H1 (cell line): Measurements from ENCODE around the gene PPA2. TPM values are rescaled to one million over a fixed set of nuclear protein-coding genes. Genes with fewer than 3 reads are reported as not detected.

ENCODE experiments used
- CTCF ChIA-PET: fragments of 300-600 bp; sonication (Branson Sonifier 250); formaldehyde crosslinking; loops from one replicate; lab custom pipeline; 2021; ENCODE audit not compliant: partially characterized antibody; lab: Charles Lee
- POLR2A ChIA-PET: fragments of 300-600 bp; sonication (Branson Sonifier 250); formaldehyde crosslinking; loops from one replicate; lab custom pipeline; 2021; ENCODE audit warnings: inconsistent platforms; ENCODE audit not compliant: partially characterized antibody; lab: Charles Lee
- DNase-seq, 2 experiments: peaks; one replicate each; pipeline versions ENCODE4 v3.0.0 to v3.0.0-alpha.2; 2010 to 2022; ENCODE audit warnings: low spot score in 2 of 2, low read depth in 1 of 2, mixed read lengths in 1 of 2
- FAIRE-seq: peaks from 2 replicates; lab custom pipeline; 2011; peaks lifted over from hg19 to GRCh38; lab: Jason Lieb, UNC
- H2AFZ ChIP-seq: 2 replicates; pipeline ENCODE4 v1.8.1; 2012; ENCODE audit warnings: low read length, inconsistent platforms
- H2AK5ac ChIP-seq: 2 replicates; pipeline ENCODE4 v1.6.1; 2013; ENCODE audit warnings: low read depth, low read length
- H2BK120ac ChIP-seq: replicated peaks from 2 replicates; pipeline ENCODE3; 2013; ENCODE audit warnings: low read depth, low read length, inconsistent platforms
- H2BK12ac ChIP-seq: 2 replicates; pipeline ENCODE4 v1.6.1; 2013; ENCODE audit warnings: low read depth, low read length
- H2BK15ac ChIP-seq: 2 replicates; pipeline ENCODE4 v1.6.1; 2013; ENCODE audit warnings: low read length
- H2BK20ac ChIP-seq: 2 replicates; pipeline ENCODE4 v1.6.1; 2013; ENCODE audit warnings: low read length
- H2BK5ac ChIP-seq: 2 replicates; pipeline ENCODE4 v1.6.1; 2013; ENCODE audit warnings: low read depth, low read length
- H3K14ac ChIP-seq: 2 replicates; pipeline ENCODE4 v1.6.1; 2013; ENCODE audit warnings: inconsistent platforms; ENCODE audit not compliant: insufficient read length
- H3K18ac ChIP-seq: 2 replicates; pipeline ENCODE4 v1.6.1; 2013; ENCODE audit warnings: low read length; ENCODE audit errors: extremely low read depth
- H3K23ac ChIP-seq: 2 replicates; pipeline ENCODE4 v1.6.1; 2013; ENCODE audit warnings: inconsistent platforms; ENCODE audit not compliant: insufficient read length
- H3K23me2 ChIP-seq: 2 replicates; pipeline ENCODE4 v1.6.1; 2013; ENCODE audit warnings: low read depth, low read length
- H3K27ac ChIP-seq: 2 replicates; pipeline ENCODE4 v1.6.1; 2011; ENCODE audit warnings: low read depth, low read length, inconsistent platforms
- H3K27me3 ChIP-seq, 4 experiments: replicated peaks in 1 of 4; 1 replicate in 1 of 4; 2 replicates in 3 of 4; pipeline versions ENCODE4 v1.6.1 to v1.8.1; 2011 to 2013; ENCODE audit warnings: low read length in 3 of 4, mild to moderate bottlenecking in 3 of 4, inconsistent platforms in 2 of 4, mixed read lengths in 2 of 4, moderate library complexity in 1 of 4; ENCODE audit not compliant: control insufficient read depth in 3 of 4, insufficient read depth in 3 of 4; ENCODE audit errors: extremely low read depth in 1 of 4
- H3K36me3 ChIP-seq, 4 experiments: 2 replicates each; pipeline versions ENCODE4 v1.6.1 to v1.8.1; 2011 to 2013; ENCODE audit warnings: mild to moderate bottlenecking in 4 of 4, low read length in 3 of 4, moderate library complexity in 2 of 4, control low read depth in 1 of 4, inconsistent platforms in 1 of 4; ENCODE audit not compliant: insufficient read depth in 4 of 4, control insufficient read depth in 2 of 4
- H3K4ac ChIP-seq: replicated peaks from 2 replicates; pipeline ENCODE3; 2013; ENCODE audit warnings: low read length, low read depth, mixed read lengths, inconsistent platforms; ENCODE audit not compliant: insufficient read length
- H3K4me1 ChIP-seq, 4 experiments: replicated peaks in 1 of 4; 1 replicate in 1 of 4; 2 replicates in 3 of 4; pipeline versions ENCODE4 v1.6.1 to v1.8.1; 2011 to 2013; ENCODE audit warnings: low read length in 3 of 4, inconsistent platforms in 2 of 4, mixed read lengths in 1 of 4; ENCODE audit not compliant: insufficient read depth in 4 of 4, control insufficient read depth in 3 of 4
- H3K4me2 ChIP-seq, 2 experiments: 2 replicates each; pipeline versions ENCODE4 v1.6.1 to v1.8.1; 2011 to 2013; ENCODE audit warnings: low read depth in 2 of 2, low read length in 2 of 2, control low read depth in 1 of 2, inconsistent platforms in 1 of 2, mild to moderate bottlenecking in 1 of 2; ENCODE audit not compliant: insufficient read depth in 1 of 2
- H3K4me3 ChIP-seq, 4 experiments: fragments of 200-600, 300-600 bp in 1 of 4; sonication (generic), shearing (Covaris generic), sonication (Bioruptor Twin) in 1 of 4; 2 replicates each; pipeline versions ENCODE4 v1.5.1 to v1.8.1; 2011 to 2016; ENCODE audit warnings: low read length in 4 of 4, low read depth in 3 of 4, control low read depth in 2 of 4, inconsistent platforms in 2 of 4, mild to moderate bottlenecking in 2 of 4, mixed read lengths in 1 of 4, moderate library complexity in 1 of 4; ENCODE audit not compliant: insufficient read depth in 2 of 4; ENCODE audit errors: extremely low read depth in 1 of 4
- H3K56ac ChIP-seq: replicated peaks from 2 replicates; pipeline ENCODE3; 2013; ENCODE audit warnings: low read depth, mild to moderate bottlenecking, mixed read lengths, low read length, inconsistent platforms; ENCODE audit not compliant: insufficient read length
- H3K79me1 ChIP-seq: 2 replicates; pipeline ENCODE4 v1.6.1; 2013; ENCODE audit warnings: low read depth, low read length, control low read depth
- H3K79me2 ChIP-seq, 2 experiments: 2 replicates each; pipeline versions ENCODE4 v1.6.1 to v1.8.1; 2012 to 2013; ENCODE audit warnings: low read length in 2 of 2, mild to moderate bottlenecking in 2 of 2, inconsistent platforms in 1 of 2; ENCODE audit not compliant: insufficient read depth in 2 of 2, control insufficient read depth in 1 of 2
- H3K9ac ChIP-seq, 4 experiments: replicated peaks in 1 of 4; 1 replicate in 1 of 4; 2 replicates in 3 of 4; pipeline versions ENCODE4 v1.6.1 to v1.8.1; 2011 to 2013; ENCODE audit warnings: low read depth in 3 of 4, low read length in 3 of 4, control low read depth in 2 of 4, mild to moderate bottlenecking in 2 of 4, moderate library complexity in 2 of 4, inconsistent platforms in 1 of 4; ENCODE audit errors: extremely low read depth in 1 of 4
- H3K9me3 ChIP-seq, 2 experiments: 2 replicates each; pipeline versions ENCODE4 v1.6.1 to v1.8.1; 2012 to 2013; ENCODE audit warnings: mild to moderate bottlenecking in 2 of 2, moderate library complexity in 2 of 2, control low read depth in 1 of 2, inconsistent platforms in 1 of 2, low read depth in 1 of 2, low read length in 1 of 2, mixed read lengths in 1 of 2; ENCODE audit not compliant: insufficient read depth in 2 of 2
- H4K20me1 ChIP-seq, 2 experiments: replicated peaks in 1 of 2; 2 replicates each; pipeline versions ENCODE3 to v1.8.1; 2011 to 2013; ENCODE audit warnings: inconsistent platforms in 2 of 2, low read length in 2 of 2, mild to moderate bottlenecking in 1 of 2; ENCODE audit not compliant: insufficient read depth in 2 of 2, control insufficient read depth in 1 of 2
- H4K5ac ChIP-seq: 2 replicates; pipeline ENCODE4 v1.6.1; 2013; ENCODE audit warnings: low read length, low read depth, mixed read lengths, inconsistent platforms; ENCODE audit not compliant: insufficient read length
- H4K8ac ChIP-seq: 2 replicates; pipeline ENCODE4 v1.8.0; 2013; ENCODE audit warnings: mild to moderate bottlenecking, moderate library complexity, low read length, inconsistent platforms; ENCODE audit not compliant: insufficient read depth; ENCODE audit errors: extremely low read depth
- H4K91ac ChIP-seq: replicated peaks from 2 replicates; pipeline ENCODE3; 2013; ENCODE audit warnings: low read length, mixed read lengths, inconsistent platforms; ENCODE audit not compliant: insufficient read length
- ATF3 ChIP-seq: IDR thresholded peaks from 2 replicates; pipeline ENCODE4 v1.6.1; 2011; ENCODE audit warnings: low read depth, mild to moderate bottlenecking, low read length; ENCODE audit not compliant: insufficient read depth
- CBX8 ChIP-seq: fragments of 300-800, 300-1000 bp; sonication (generic); IDR thresholded peaks from 2 replicates; pipeline ENCODE4 v1.7.1; 2016; ENCODE audit warnings: low read depth, low read length, borderline replicate concordance
- CHD2 ChIP-seq: IDR thresholded peaks from 2 replicates; pipeline ENCODE4 v1.6.1; 2012; ENCODE audit warnings: low read length, improper control_type of control experiment
- CTBP2 ChIP-seq: IDR thresholded peaks from 2 replicates; pipeline ENCODE4 v1.7.0; 2011; ENCODE audit warnings: borderline replicate concordance, mild to moderate bottlenecking, moderate library complexity, mixed read lengths, low read length; ENCODE audit not compliant: insufficient read depth, insufficient read length
- EZH2 ChIP-seq: fragments of 200-600 bp; sonication (generic); IDR thresholded peaks from 2 replicates; pipeline ENCODE4 v1.7.1; 2012; ENCODE audit warnings: low read depth, mild to moderate bottlenecking, moderate library complexity, low read length, inconsistent platforms; ENCODE audit not compliant: severe bottlenecking
- JUND ChIP-seq: IDR thresholded peaks from 2 replicates; pipeline ENCODE4 v1.6.1; 2011; ENCODE audit warnings: mild to moderate bottlenecking, improper control_type of control experiment, low read length
- NRF1 ChIP-seq: IDR thresholded peaks from 2 replicates; pipeline ENCODE4 v1.6.1; 2011; ENCODE audit warnings: mild to moderate bottlenecking, low read depth, low read length, improper control_type of control experiment
- POLR2AphosphoS5 ChIP-seq: IDR thresholded peaks from 2 replicates; pipeline ENCODE4 v1.6.1; 2011; ENCODE audit warnings: low read depth, low read length
- RFX5 ChIP-seq: IDR thresholded peaks from 2 replicates; pipeline ENCODE4 v1.6.1; 2011; ENCODE audit warnings: low read depth, low read length, improper control_type of control experiment, borderline replicate concordance
- SAP30 ChIP-seq: fragments of 300-600 bp; sonication (generic); IDR thresholded peaks from 2 replicates; pipeline ENCODE4 v1.7.1; 2012; ENCODE audit warnings: low read length, moderate library complexity, mild to moderate bottlenecking, inconsistent platforms; ENCODE audit not compliant: insufficient read depth, insufficient replicate concordance
- SIRT6 ChIP-seq: IDR thresholded peaks from one replicate; pipeline ENCODE4 v1.7.1; 2012; ENCODE audit warnings: low read length, inconsistent platforms
- SIX5 ChIP-seq: IDR thresholded peaks from 2 replicates; pipeline ENCODE4 v1.6.1; 2011; ENCODE audit warnings: mild to moderate bottlenecking, low read depth, low read length
- SRF ChIP-seq: IDR thresholded peaks from 2 replicates; pipeline ENCODE4 v1.6.1; 2011; ENCODE audit warnings: mild to moderate bottlenecking, low read depth, low read length, moderate library complexity
- SUZ12 ChIP-seq: fragments of 200-600 bp; sonication (generic); IDR thresholded peaks from 2 replicates; pipeline ENCODE4 v1.6.1; 2012; ENCODE audit warnings: mild to moderate bottlenecking, inconsistent platforms, low read length, moderate library complexity, mixed read lengths
- TAF7 ChIP-seq: optimal IDR thresholded peaks from 2 replicates; pipeline ENCODE3; 2011; ENCODE audit warnings: low read depth, mild to moderate bottlenecking, inconsistent platforms, low read length, moderate library complexity, borderline replicate concordance
- WGBS, 2 experiments: shearing (Covaris generic) in 1 of 2; methylation state at CpG; one replicate each; pipeline versions ENCODE4 v1.1.6 to v1.1.7; 2013 to 2015; ENCODE audit warnings: low lambda C conversion rate in 2 of 2, mixed read lengths in 2 of 2, inconsistent platforms in 1 of 2, low coverage in 1 of 2, missing lambda C conversion rate in 1 of 2; ENCODE audit not compliant: insufficient replicate concordance in 2 of 2, insufficient coverage in 1 of 2, insufficient read length in 1 of 2; ENCODE audit errors: extremely low coverage in 1 of 2, missing lambda C conversion rate in 1 of 2; 5-methylcytosine and 5-hydroxymethylcytosine counted together
- polyA plus RNA-seq, 7 experiments: library from polyadenylated mRNA; depleted of rRNA in 3 of 7; stranded (reverse) in 5 of 7; unstranded in 2 of 7; fragments of >200 nt in 5 of 7; fragments of 200-250 nt in 2 of 7; gene quantifications; 1 replicate in 5 of 7; 2 replicates in 1 of 7; 4 replicates in 1 of 7; pipeline versions ENCODE4 v1.2.1 to v1.2.3, GENCODE V29; 2011 to 2013; ENCODE audit warnings: missing spikeins in 2 of 7, mixed read lengths in 2 of 7
- total RNA-seq: library from RNA; stranded (reverse); fragmentation: NEBNext Ultra II Directional; extraction: Animal tissue kit (Norgen Biotek cat#: 25700); gene quantifications from 2 replicates; pipeline ENCODE4 v1.2.1, GENCODE V29; 2021

PPA2 gene
- total and polyA plus RNA-seq, 2 of the 8 experiments (the other 6 are each of a cell fraction or from before 2014, with no cell fraction given) = 24.9 to 62.7 TPM

GRCh38 chr4:105352826-105353225 is 121.0 kb downstream of the PPA2 start:
- POLR2A ChIA-PET = no interaction called here
- Histone ChIP-seq H3K27ac (no peak overlapping the region), H4K91ac (no peak overlapping the region), H3K27me3 (no peaks in the 10 kb centered on the region), H3K4me2 (no peak overlapping the region), H3K36me3 (no peaks in the 10 kb centered on the region), H2BK15ac (no peak overlapping the region), H2BK120ac (no peak overlapping the region), H3K79me1 (no peaks in the 10 kb centered on the region), H3K23me2 (peaks cover 2% of the 10 kb centered on the region; the same call in 1 of the 2 replicates), H2AFZ (no peak overlapping the region), H4K5ac (no peak overlapping the region), H3K23ac (no peak overlapping the region), H3K18ac (no peak overlapping the region), H3K4me1 (no peaks in the 10 kb centered on the region), H3K56ac (no peak overlapping the region), H3K79me2 (no peaks in the 10 kb centered on the region), H2BK12ac (no peak overlapping the region), H3K14ac (no peak overlapping the region), H2AK5ac (no peak overlapping the region), H3K9ac (no peak overlapping the region), H2BK20ac (no peak overlapping the region), H3K9me3 (no peaks in the 10 kb centered on the region), H4K20me1 (no peaks in the 10 kb centered on the region), H2BK5ac (no peak overlapping the region), H3K4ac (no peak overlapping the region), H4K8ac (no peak overlapping the region), H3K4me3 (no peak overlapping the region)
- 94% methylated on average over 3 of the region's 3 CpGs; no CpG with 5 or more reads in 1 of the 2 experiments for WGBS, 2 experiments
- CTCF ChIA-PET = no interaction called here
- FAIRE-seq (no peak), DNase-seq (no peak)
- TF ChIP-seq RFX5 = no peak
- no peak for TF ChIP-seq SUZ12
- no peak for TF ChIP-seq SAP30
- TF ChIP-seq TAF7 = no peak
- TF ChIP-seq ATF3 = no peak
- TF ChIP-seq JUND = no peak
- no peak for TF ChIP-seq SRF
- no peak for TF ChIP-seq CHD2
- TF ChIP-seq EZH2 = no peak
- no peak for TF ChIP-seq NRF1
- TF ChIP-seq SIX5 = no peak
- no peak for TF ChIP-seq CBX8
- TF ChIP-seq CTBP2 = no peak
- no peak for TF ChIP-seq POLR2AphosphoS5
- no peak for TF ChIP-seq SIRT6
